GM12891 (cell line): ENCODE data around the gene LRRC8B.

Source experiments
- DNase-seq: peaks from one replicate; pipeline ENCODE4 v3.0.0; 2011; ENCODE audit warnings: low spot score; ENCODE audit not compliant: insufficient read length
- FAIRE-seq: peaks from 2 replicates; lab custom pipeline; 2011; peaks lifted over from hg19 to GRCh38; lab: Jason Lieb, UNC
- PAX5 ChIP-seq: IDR thresholded peaks from 2 replicates; pipeline ENCODE4 v1.6.1; 2011; ENCODE audit warnings: low read length, moderate library complexity, mild to moderate bottlenecking; ENCODE audit not compliant: insufficient read depth, severe bottlenecking
- POLR2A ChIP-seq: IDR thresholded peaks from 2 replicates; pipeline ENCODE4 v1.6.1; 2011; ENCODE audit warnings: low read depth, low read length, control low read depth
- POLR2AphosphoS5 ChIP-seq: IDR thresholded peaks from 2 replicates; pipeline ENCODE4 v1.6.1; 2011; ENCODE audit warnings: low read depth, low read length, control low read depth
- POU2F2 ChIP-seq: IDR thresholded peaks from 2 replicates; pipeline ENCODE4 v1.6.1; 2011; ENCODE audit warnings: low read depth, mild to moderate bottlenecking, control low read depth, low read length, moderate library complexity
- SPI1 ChIP-seq: IDR thresholded peaks from 2 replicates; pipeline ENCODE4 v1.6.1; 2011; ENCODE audit warnings: low read depth, low read length, control low read depth
- TAF1 ChIP-seq: IDR thresholded peaks from 2 replicates; pipeline ENCODE4 v1.6.1; 2011; ENCODE audit warnings: low read depth, low read length, control low read depth

Gene LRRC8B

GRCh38 chr1:89635825-89636815, 111.5 kb downstream of the LRRC8B start:
- TF ChIP-seq POLR2AphosphoS5 (no peak), TAF1 (no peak), POLR2A (no peak), PAX5 (no peak), POU2F2 (no peak), SPI1 (no peak)
- no peak for FAIRE-seq
- DNase-seq = no peak

- DNase-seq (no peak), FAIRE-seq (no peak)
- TF ChIP-seq POLR2A (no peak), TAF1 (no peak), POLR2AphosphoS5 (no peak), SPI1 (no peak), POU2F2 (no peak), PAX5 (no peak)
Observed at GRCh38 chr1:89637496-89637895, 112.9 kb downstream of the LRRC8B start.

- TF ChIP-seq TAF1 (no peak), PAX5 (no peak), POLR2A (no peak), POLR2AphosphoS5 (no peak), SPI1 (no peak), POU2F2 (no peak)
- FAIRE-seq (no peak), DNase-seq (no peak)
Observed at GRCh38 chr1:89640440-89640839, 115.8 kb downstream of the LRRC8B start.

GRCh38 chr1:89641781-89642180, 117.2 kb downstream of the LRRC8B start:
- TF ChIP-seq POLR2AphosphoS5 = no peak
- TF ChIP-seq POU2F2 = no peak
- no peak for TF ChIP-seq PAX5
- no peak for TF ChIP-seq POLR2A
- TF ChIP-seq SPI1 = no peak
- TF ChIP-seq TAF1 = no peak
- FAIRE-seq = no peak
- no peak for DNase-seq

- DNase-seq (no peak), FAIRE-seq (no peak)
- TF ChIP-seq POU2F2 (no peak), POLR2AphosphoS5 (no peak), TAF1 (no peak), PAX5 (no peak), POLR2A (no peak), SPI1 (no peak)
Observed at GRCh38 chr1:89643577-89643976, 118.9 kb downstream of the LRRC8B start.

- FAIRE-seq = no peak
- DNase-seq = no peak
- TF ChIP-seq POLR2AphosphoS5 = no peak
- no peak for TF ChIP-seq TAF1
- TF ChIP-seq PAX5 = no peak
- no peak for TF ChIP-seq POLR2A
- no peak for TF ChIP-seq POU2F2
- TF ChIP-seq SPI1 = no peak
Observed at GRCh38 chr1:89644119-89644814, 119.6 kb downstream of the LRRC8B start.

- no peak for DNase-seq
- no peak for FAIRE-seq
- TF ChIP-seq SPI1 (no peak), TAF1 (no peak), PAX5 (no peak), POLR2AphosphoS5 (no peak), POLR2A (no peak), POU2F2 (no peak)
Observed at GRCh38 chr1:89646259-89646658, 121.6 kb downstream of the LRRC8B start.
